Hepatocyte (in vitro differentiated cells): ENCODE results near the gene MOB3C.

Experiments
- EZH2phosphoT487 ChIP-seq: fragments of 200-600 bp; sonication (generic); IDR thresholded peaks from one replicate; pipeline ENCODE4 v1.6.1; 2018; ENCODE audit warnings: antibody characterized with exemption, mild to moderate bottlenecking, low read depth, moderate library complexity; ENCODE audit not compliant: unreplicated experiment, severe bottlenecking
- TF ChIP-seq, protein P1 (sequence below): fragments of 200-600 bp; sonication (generic); IDR thresholded peaks from 2 replicates; pipeline ENCODE4 v1.5.1; 2016; ENCODE audit warnings: antibody characterized with exemption, mild to moderate bottlenecking; ENCODE audit not compliant: poor library complexity

DNA sequence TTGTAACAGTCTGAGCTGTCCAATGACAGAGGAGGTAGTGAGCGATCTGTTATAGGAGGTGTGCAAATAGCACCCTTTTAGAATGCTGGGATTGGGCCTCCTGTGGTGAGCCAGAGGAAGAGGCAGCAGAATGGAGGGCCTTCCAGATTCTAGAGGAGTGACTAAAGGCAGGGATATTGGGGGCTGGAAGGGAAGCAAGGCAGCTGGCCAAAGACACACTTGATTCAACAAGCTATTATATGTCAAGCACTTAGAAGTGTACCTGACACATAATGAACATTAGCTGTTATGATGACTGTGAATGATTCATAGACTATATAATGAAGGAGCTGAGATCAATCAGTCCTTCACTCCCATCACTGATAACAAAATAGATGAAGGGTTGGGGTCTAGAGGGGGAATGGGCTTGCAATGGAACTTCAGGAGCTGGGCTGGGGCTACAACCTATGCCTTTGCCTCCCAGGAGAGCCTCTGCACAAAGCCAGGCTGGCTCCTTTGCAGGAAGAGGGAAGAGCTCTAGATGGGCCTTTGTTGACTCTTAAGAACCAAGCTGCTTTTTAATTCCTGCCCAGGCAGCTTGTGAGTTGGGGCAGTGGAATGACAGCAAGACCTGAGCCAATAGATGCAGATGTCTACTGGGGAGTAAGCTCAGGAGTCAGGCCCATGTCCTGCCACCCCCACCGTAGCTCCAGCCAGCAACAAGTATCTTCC, 10.2 kb downstream of the MOB3C start:
- no peak for TF ChIP-seq EZH2phosphoT487
- TF ChIP-seq, protein P1, sequence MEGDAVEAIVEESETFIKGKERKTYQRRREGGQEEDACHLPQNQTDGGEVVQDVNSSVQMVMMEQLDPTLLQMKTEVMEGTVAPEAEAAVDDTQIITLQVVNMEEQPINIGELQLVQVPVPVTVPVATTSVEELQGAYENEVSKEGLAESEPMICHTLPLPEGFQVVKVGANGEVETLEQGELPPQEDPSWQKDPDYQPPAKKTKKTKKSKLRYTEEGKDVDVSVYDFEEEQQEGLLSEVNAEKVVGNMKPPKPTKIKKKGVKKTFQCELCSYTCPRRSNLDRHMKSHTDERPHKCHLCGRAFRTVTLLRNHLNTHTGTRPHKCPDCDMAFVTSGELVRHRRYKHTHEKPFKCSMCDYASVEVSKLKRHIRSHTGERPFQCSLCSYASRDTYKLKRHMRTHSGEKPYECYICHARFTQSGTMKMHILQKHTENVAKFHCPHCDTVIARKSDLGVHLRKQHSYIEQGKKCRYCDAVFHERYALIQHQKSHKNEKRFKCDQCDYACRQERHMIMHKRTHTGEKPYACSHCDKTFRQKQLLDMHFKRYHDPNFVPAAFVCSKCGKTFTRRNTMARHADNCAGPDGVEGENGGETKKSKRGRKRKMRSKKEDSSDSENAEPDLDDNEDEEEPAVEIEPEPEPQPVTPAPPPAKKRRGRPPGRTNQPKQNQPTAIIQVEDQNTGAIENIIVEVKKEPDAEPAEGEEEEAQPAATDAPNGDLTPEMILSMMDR: no peak
